Measurements from ENCODE around the gene NCOR1.
"Not testable (repeated sequence)": the region's sequence is repeated elsewhere in the genome, so short reads cannot be mapped to it uniquely, and the experiment has no call there.

NCOR1 gene

GRCh38 chr17:16171613-16172012 lies 43.7 kb downstream of the NCOR1 start:
- in situ Hi-C loops (cut with HindIII; ENCODE audit: low pct_ligation_motif_present, low pct_unique_long_range_greater_than_20kb, low sequenced_read_pairs): no loop called here
- no peak for DNase-seq

- DNase-seq; in situ Hi-C loops (cut with HindIII; ENCODE audit: low pct_ligation_motif_present, low pct_unique_long_range_greater_than_20kb, low sequenced_read_pairs): not testable (repeated sequence)
Measured at GRCh38 chr17:16166766-16167165, 48.6 kb downstream of the NCOR1 start.

- in situ Hi-C loops (cut with HindIII; ENCODE audit: low pct_ligation_motif_present, low pct_unique_long_range_greater_than_20kb, low sequenced_read_pairs): no loop called here
- no peak for DNase-seq
Measured at GRCh38 chr17:16158714-16159113, 56.6 kb downstream of the NCOR1 start.

GRCh38 chr17:16155536-16155935 lies 59.8 kb downstream of the NCOR1 start:
- in situ Hi-C loops (cut with HindIII; ENCODE audit: low pct_ligation_motif_present, low pct_unique_long_range_greater_than_20kb, low sequenced_read_pairs): no loop called here

DNA sequence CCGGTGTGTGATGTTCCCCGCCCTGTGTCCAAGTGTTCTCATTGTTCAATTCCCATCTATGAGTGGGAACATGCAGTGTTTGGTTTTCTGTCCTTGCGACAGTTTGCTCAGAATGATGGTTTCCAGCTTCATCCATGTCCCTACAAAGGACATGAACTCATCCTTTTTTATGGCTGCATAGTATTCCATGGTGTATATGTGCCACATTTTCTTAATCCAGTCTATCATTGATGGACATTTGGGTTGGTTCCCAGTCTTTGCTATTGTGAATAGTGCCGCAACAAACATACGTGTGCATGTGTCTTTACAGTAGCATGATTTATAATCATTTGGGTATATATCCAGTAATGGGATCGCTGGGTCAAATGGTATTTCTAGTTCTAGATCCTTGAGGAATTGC lies 63.0 kb downstream of the NCOR1 start:
- in situ Hi-C loops (cut with HindIII; ENCODE audit: low pct_ligation_motif_present, low pct_unique_long_range_greater_than_20kb, low sequenced_read_pairs): not testable (repeated sequence)

More at GRCh38 chr17:16155536-16155935, 59.8 kb downstream of the NCOR1 start:
- DNase-seq: no peak

GRCh38 chr17:16150251-16150856 lies 65.0 kb downstream of the NCOR1 start:
- in situ Hi-C loops (cut with HindIII; ENCODE audit: low pct_ligation_motif_present, low pct_unique_long_range_greater_than_20kb, low sequenced_read_pairs): no loop called here
- DNase-seq: peak; percentile 8

More for the DNA sequence above, 63.0 kb downstream of the NCOR1 start:
- not testable (repeated sequence) for DNase-seq

- DNase-seq: no peak
- in situ Hi-C loops (cut with HindIII; ENCODE audit: low pct_ligation_motif_present, low pct_unique_long_range_greater_than_20kb, low sequenced_read_pairs): no loop called here
Measured at GRCh38 chr17:16148596-16148995, 66.7 kb downstream of the NCOR1 start.

DNA sequence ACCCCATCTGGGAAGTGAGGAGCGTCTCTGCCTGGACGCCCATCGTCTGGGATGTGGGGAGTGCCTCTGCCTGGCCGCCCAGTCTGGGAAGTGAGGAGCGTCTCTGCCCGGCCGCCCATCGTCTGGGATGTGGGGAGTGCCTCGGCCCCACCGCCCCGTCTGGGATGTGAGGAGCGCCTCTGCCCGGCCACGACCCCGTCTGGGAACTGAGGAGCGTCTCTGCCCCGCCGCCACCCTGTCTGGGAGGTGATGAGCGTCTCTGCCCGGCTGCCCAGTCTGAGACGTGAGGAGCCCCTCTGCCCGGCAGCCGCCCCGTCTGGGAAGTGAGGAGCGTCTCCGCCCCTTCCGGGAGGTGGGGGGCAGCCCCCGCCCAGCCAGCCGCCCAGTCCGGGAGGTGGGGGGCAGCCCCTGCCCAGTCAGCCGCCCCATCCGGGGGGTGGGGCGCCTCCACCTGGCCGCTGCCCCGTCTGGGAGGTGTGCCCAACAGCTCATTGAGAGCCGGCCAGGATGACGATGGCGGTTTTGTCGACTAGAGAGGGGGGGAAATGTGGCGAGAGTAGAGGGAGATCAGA lies 69.9 kb downstream of the NCOR1 start:
- in situ Hi-C loops (cut with HindIII; ENCODE audit: low pct_ligation_motif_present, low pct_unique_long_range_greater_than_20kb, low sequenced_read_pairs); DNase-seq: not testable (repeated sequence)

- in situ Hi-C loops (cut with HindIII; ENCODE audit: low pct_ligation_motif_present, low pct_unique_long_range_greater_than_20kb, low sequenced_read_pairs): no loop called here
- DNase-seq: peak; percentile 5
Measured at GRCh38 chr17:16141685-16142084, 73.6 kb downstream of the NCOR1 start.

DNA sequence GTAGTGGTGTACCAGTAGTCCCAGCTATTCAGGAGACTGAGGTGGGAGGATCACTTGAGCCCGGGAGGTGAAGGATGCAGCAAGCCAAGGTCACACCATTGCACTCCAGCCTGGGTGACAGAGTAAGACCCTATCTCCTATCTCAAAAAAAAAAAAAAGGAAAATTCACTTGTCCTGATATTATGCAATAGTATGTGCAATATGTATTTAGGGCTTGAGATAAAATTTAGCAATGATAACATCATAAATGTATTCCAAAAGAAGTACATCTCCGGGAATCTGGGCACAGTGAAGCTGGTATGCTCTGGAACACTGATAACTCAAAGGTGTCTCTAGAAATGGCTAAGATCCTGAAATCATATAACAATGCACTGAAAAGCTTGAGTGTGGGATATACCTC lies 74.5 kb downstream of the NCOR1 start:
- in situ Hi-C loops (cut with HindIII; ENCODE audit: low pct_ligation_motif_present, low pct_unique_long_range_greater_than_20kb, low sequenced_read_pairs): no loop called here

GRCh38 chr17:16135461-16135860 lies 79.9 kb downstream of the NCOR1 start:
- in situ Hi-C loops (cut with HindIII; ENCODE audit: low pct_ligation_motif_present, low pct_unique_long_range_greater_than_20kb, low sequenced_read_pairs): no loop called here
- DNase-seq: no peak

More for the DNA sequence above, 74.5 kb downstream of the NCOR1 start:
- DNase-seq: no peak

DNA sequence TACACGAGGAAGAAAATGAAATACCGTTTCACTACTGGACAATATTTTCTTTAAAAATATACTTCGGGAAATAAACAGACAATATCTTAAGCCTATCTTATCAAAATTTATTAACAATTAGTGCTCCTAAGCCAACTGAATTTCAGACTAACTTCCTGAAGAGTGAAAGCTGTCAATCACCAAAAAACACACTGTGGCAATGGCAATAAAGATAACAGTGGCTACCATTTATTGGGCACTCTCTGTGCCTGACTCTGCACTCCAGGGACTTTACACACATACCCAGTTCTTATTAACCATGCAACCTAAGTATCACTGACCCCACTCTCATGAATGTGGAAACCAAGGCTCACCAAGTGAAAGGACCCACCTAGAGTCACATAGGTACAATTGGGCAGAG lies 83.7 kb downstream of the NCOR1 start:
- no peak for DNase-seq
- in situ Hi-C loops (cut with HindIII; ENCODE audit: low pct_ligation_motif_present, low pct_unique_long_range_greater_than_20kb, low sequenced_read_pairs): no loop called here

DNA sequence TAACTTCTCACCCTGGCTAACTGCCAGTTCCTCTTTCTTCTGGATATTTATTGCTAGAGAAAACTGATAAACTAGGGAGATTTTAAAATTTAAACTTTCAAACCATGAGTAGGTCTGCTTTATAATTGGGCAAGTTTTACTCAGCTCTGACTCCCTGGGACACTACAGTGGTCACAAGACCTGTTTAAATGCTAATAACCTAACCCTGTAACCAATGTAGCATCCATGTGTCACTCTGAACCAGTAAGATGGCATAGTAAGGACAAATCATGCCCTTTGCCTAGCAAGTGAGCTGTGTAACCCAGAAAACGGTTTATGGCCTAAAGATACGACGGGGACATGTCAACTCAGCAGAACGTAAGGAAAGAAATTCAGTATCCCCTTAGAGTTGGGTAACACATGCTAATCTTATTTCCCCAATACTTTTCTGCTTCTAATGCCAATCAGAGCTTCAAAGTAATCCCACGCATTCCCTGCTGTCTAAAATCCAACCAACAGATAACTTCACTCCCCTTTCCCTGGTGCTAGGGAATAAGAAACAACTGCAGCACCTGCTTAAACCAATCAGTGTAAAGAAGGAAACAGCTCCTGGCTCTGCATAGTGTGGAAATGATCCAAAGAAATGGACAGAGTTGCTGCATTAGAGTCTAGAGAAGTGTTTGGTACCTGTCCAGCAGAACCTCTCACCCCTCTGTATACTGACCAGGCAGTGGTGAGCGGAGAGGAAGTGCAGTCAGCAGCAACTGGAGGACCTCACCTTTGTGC lies 85.7 kb downstream of the NCOR1 start:
- in situ Hi-C loops (cut with HindIII; ENCODE audit: low pct_ligation_motif_present, low pct_unique_long_range_greater_than_20kb, low sequenced_read_pairs): no loop called here
- DNase-seq: no peak

- in situ Hi-C loops (cut with HindIII; ENCODE audit: low pct_ligation_motif_present, low pct_unique_long_range_greater_than_20kb, low sequenced_read_pairs): no loop called here
- DNase-seq: no peak
Measured at GRCh38 chr17:16123531-16123930, 91.8 kb downstream of the NCOR1 start.

GRCh38 chr17:16122697-16123434 lies 92.5 kb downstream of the NCOR1 start:
- DNase-seq: no peak
- in situ Hi-C loops (cut with HindIII; ENCODE audit: low pct_ligation_motif_present, low pct_unique_long_range_greater_than_20kb, low sequenced_read_pairs): no loop called here

DNA sequence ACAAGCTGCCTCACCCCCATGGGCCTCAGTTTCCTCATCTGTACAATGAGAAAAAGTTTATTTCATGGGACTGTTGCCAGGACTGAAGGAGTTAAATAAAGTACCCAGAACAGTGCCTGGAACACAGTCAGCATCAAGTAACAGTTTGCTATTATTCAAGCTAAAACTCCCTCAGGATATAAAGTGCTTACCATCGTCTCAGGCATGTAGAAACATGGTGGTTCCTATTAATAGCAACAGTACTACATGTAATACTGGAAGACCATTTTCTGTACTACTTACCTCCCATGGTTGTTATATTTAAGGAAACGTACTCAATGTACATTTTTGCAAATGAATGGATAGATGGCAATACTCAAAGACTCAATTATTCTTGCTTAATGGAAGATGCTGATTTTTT lies 93.4 kb downstream of the NCOR1 start:
- no peak for DNase-seq
- in situ Hi-C loops (cut with HindIII; ENCODE audit: low pct_ligation_motif_present, low pct_unique_long_range_greater_than_20kb, low sequenced_read_pairs): no loop called here

GRCh38 chr17:16120937-16121336 lies 94.4 kb downstream of the NCOR1 start:
- no peak for DNase-seq
- in situ Hi-C loops (cut with HindIII; ENCODE audit: low pct_ligation_motif_present, low pct_unique_long_range_greater_than_20kb, low sequenced_read_pairs): no loop called here

GRCh38 chr17:16117149-16117548 lies 98.2 kb downstream of the NCOR1 start:
- in situ Hi-C loops (cut with HindIII; ENCODE audit: low pct_ligation_motif_present, low pct_unique_long_range_greater_than_20kb, low sequenced_read_pairs): no loop called here
- no peak for DNase-seq

- DNase-seq; in situ Hi-C loops (cut with HindIII; ENCODE audit: low pct_ligation_motif_present, low pct_unique_long_range_greater_than_20kb, low sequenced_read_pairs): not testable (repeated sequence)
Measured at GRCh38 chr17:16115077-16115698, 100.1 kb downstream of the NCOR1 start.

Measured in ACHN (cell line).